RWPE1 (cell line): Measurements from ENCODE around the gene GADD45B.

Experiments used
- CTCF ChIA-PET: fragments of 350-600 bp; sonication (Branson Sonifier 250); formaldehyde crosslinking; extraction: SDS; loops from one replicate; lab custom pipeline; 2021; lab: Yijun Ruan, JAX
- POLR2A ChIA-PET: fragments of 400-600 bp; formaldehyde crosslinking; extraction: SDS; loops from one replicate; lab custom pipeline; 2020; ENCODE audit warnings: antibody characterized with exemption; ENCODE audit not compliant: low non-redundant PET; lab: Yijun Ruan, JAX
- DNase-seq: peaks from one replicate; pipeline ENCODE4 v3.0.0; 2012; ENCODE audit warnings: low spot score
- H3K27ac ChIP-seq: fragments of 450-650 bp; 2 replicates; pipeline ENCODE4 v1.5.1; 2017
- TF ChIP-seq, protein P1 (sequence below): fragments of 450-650 bp; conservative IDR thresholded peaks from 2 replicates; pipeline ENCODE4 v1.5.1; 2017; ENCODE audit warnings: low read depth, mild to moderate bottlenecking

Gene GADD45B

DNA sequence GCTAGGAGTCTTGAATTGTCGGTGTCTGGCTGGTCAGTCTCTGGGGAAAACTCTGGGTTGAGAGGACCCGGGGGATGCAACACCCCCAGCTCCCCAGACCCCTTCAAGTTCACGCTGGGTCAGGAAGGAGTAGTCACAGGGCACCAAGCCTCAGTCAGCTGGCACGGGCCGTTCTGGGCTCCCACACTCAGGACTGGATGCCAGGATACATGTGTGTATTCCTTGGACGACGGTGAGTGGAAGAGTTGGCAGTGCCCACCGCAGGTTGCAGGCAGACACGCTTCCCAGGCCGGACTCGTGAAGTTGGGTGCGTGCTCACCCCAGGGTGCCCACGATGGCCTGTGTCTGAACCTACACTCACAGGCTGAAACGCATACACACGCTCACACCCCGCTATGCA, 5.5 kb downstream of the GADD45B start:
- ChIA-PET POLR2A (no interaction called here), CTCF (interaction anchor here (0.6 to 1.9 kb wide), 2 partner anchors 48 to 98 kb away, joined by 3 to 13 read pairs; no protein-coding TSS in a partner anchor)
- no peak for DNase-seq
- H3K27ac ChIP-seq = peak overlapping the region; percentile 45
- TF ChIP-seq, protein P1, sequence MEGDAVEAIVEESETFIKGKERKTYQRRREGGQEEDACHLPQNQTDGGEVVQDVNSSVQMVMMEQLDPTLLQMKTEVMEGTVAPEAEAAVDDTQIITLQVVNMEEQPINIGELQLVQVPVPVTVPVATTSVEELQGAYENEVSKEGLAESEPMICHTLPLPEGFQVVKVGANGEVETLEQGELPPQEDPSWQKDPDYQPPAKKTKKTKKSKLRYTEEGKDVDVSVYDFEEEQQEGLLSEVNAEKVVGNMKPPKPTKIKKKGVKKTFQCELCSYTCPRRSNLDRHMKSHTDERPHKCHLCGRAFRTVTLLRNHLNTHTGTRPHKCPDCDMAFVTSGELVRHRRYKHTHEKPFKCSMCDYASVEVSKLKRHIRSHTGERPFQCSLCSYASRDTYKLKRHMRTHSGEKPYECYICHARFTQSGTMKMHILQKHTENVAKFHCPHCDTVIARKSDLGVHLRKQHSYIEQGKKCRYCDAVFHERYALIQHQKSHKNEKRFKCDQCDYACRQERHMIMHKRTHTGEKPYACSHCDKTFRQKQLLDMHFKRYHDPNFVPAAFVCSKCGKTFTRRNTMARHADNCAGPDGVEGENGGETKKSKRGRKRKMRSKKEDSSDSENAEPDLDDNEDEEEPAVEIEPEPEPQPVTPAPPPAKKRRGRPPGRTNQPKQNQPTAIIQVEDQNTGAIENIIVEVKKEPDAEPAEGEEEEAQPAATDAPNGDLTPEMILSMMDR = no peak

DNA sequence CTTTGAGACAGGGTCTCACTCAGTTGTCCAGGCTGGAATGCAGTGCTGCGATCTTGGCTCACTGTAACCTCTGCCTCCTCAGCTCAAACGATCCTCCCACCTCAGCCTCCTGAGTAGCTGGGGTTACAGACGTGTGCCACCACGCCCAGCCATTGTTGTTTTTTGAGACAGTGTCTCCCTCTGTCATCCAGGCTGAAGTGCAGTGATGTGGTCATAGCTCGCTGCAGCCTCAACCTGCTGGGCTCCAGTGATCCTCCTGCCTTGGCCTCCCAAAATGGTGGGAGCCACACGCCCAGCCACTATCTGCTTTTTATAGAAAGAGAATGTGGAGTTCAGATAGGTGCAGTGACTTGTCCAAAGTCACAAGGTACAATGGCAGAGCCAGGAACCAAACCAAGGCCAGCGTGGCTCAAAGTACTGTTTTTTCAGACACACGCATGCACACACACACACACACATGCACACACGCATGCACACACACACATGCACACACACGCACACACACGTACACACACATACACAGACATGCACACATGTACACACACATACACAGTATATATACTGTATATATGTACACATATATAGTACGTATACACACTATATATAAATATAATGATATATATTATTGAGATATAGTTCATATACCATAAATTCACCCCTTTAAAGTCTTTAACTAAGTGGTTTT, 6.6 kb downstream of the GADD45B start:
- no peak for DNase-seq
- CTCF ChIA-PET = no interaction called here
- TF ChIP-seq, protein P1 = no peak
- peak overlapping the region; percentile 45; the same call in 1 of the 2 replicates for H3K27ac ChIP-seq
- POLR2A ChIA-PET = no interaction called here

DNA sequence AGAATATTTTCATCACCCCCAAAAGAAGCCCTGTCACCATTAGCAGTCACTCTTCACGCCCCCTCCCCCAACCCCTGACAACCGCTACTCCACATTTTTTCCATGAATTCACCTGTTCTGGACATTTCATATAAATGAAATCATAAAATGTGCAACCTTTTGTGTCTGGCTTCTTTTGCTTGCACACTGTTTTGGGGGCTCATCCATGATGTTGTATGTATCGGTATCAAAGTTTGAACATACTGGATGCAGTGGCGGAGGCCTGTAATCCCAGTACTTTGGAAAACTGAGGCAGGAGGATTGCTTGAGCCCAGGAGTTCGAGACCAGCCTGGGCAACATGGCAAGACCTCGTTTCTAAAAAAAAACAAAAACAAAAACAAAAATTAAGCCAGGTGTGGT, 7.2 kb downstream of the GADD45B start:
- CTCF ChIA-PET = no interaction called here
- H3K27ac ChIP-seq = no peak overlapping the region
- no peak for DNase-seq
- TF ChIP-seq, protein P1 = no peak
- POLR2A ChIA-PET = no interaction called here

DNA sequence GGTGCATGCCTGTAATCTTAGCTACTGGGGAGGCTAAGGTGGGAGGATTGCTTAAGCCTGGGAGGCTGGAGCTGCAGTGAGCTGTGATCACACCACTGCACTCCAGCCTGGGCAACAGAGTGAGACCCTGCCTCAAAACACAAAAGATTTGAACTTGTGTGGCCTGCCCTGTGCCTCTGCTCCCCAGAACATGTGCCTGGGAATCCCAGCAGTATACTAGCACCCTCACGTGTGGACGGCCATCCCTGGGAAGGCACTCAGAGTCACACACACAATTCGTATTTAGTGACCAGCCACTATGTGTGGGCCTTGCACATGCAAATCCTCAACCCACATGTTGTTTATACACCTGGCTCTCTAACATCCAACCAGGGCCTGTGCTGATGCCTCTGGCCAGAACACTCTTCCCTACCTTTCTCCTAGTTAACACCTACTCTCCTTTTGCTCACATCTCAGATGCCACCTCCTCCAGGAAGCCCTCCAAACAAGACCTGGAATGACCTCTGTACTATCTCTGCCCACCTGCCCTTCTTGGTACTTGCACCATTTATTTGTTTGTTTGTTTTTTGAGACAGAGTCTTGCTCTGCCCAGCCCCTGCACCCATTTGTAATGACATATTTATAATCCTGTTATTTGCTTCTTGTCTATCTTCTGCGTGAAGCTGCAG, 7.7 kb downstream of the GADD45B start:
- POLR2A ChIA-PET = no interaction called here
- H3K27ac ChIP-seq = no peak overlapping the region
- TF ChIP-seq, protein P1 = no peak
- DNase-seq = no peak
- CTCF ChIA-PET = interaction anchor here (0.8 to 1.2 kb wide), 2 partner anchors 57 to 111 kb away, joined by 5 to 8 read pairs; no protein-coding TSS in a partner anchor

DNA sequence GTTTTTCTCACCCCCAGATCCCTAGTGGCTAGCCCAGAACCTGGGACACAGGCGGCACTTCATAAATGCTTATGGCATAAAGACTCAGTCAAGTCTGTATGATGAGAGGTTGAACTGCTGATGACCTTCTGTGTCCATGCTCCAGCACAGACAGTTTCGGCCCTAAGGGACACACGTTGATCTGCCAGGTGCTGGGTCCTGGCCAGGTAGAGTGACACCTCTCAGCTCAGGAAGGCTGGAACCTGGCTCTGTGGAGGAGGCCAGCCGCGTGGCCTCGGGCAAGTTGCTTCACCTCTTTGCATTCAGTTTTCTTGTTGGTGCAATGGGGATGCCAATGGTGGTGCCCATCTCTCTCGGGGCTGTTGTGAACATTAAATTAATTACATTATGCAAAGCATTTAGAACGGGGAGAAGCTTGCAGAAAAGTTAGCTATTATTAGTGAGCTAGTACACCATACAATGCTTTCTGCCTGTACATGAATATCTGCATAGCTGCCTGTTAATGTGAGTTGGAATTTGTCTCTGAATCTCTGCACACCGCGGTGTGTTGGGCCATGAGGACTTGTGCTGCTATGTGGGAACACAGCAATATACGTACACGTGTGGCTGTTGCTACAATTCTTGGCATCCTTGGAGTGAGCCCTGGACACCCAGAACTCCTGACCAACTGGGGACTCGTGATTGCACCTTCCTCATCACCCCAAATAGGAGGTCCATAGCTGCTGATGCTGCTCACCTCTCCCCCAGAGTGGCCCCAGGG, 8.4 kb downstream of the GADD45B start:
- TF ChIP-seq, protein P1 = no peak
- POLR2A ChIA-PET = no interaction called here
- no peak for DNase-seq
- CTCF ChIA-PET = interaction anchor here (0.6 to 1.2 kb wide), 3 partner anchors 57 to 119 kb away, joined by 3 to 8 read pairs (median 5); no protein-coding TSS in a partner anchor
- no peak overlapping the region for H3K27ac ChIP-seq

DNA sequence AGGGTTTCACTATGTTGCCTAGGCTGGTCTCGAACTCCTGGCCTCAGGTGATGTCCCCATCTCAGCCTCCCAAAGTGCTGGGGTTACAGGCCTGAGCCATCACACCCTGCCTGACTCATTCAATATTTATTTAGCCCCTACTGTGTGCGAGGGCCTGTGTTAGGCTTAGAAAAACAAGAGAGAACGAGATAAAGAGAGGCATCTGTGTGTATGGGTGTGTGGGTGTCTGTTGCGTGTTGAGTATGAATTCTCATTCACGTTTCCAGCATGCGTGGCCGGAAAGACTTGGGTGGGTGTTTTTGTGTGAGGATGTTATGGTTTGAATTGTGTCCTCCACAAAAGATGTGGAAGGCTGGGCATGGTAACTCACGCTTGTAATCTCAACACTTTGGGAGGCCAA, 9.5 kb downstream of the GADD45B start:
- TF ChIP-seq, protein P1 = no peak
- ChIA-PET CTCF (no interaction called here), POLR2A (no interaction called here)
- no peak overlapping the region for H3K27ac ChIP-seq
- DNase-seq = no peak
